Nephron progenitor cell (in vitro differentiated cells): ENCODE measurements around the gene POLR1C.
A peak's percentile ranks its signal among the peaks of the same experiment; 100 is the strongest.
"Not testable (repeated sequence)": the region's sequence is repeated elsewhere in the genome, so short reads cannot be mapped to it uniquely, and the experiment has no call there.

Experiments
- DNase-seq: peaks from one replicate; pipeline ENCODE4 v3.0.0; 2021
- H3K27ac Mint-ChIP-seq: 2 replicates; pipeline ENCODE4 v1.8.0; 2021; ENCODE audit warnings: mild to moderate bottlenecking, moderate library complexity, mixed read lengths
- H3K27me3 Mint-ChIP-seq: 2 replicates; pipeline ENCODE4 v1.8.0; 2021; ENCODE audit warnings: mild to moderate bottlenecking, low read depth, mixed read lengths; ENCODE audit not compliant: poor library complexity
- H3K36me3 Mint-ChIP-seq: 2 replicates; pipeline ENCODE4 v1.8.0; 2021; ENCODE audit warnings: low read depth, mixed read lengths
- H3K4me1 Mint-ChIP-seq: 2 replicates; pipeline ENCODE4 v1.8.0; 2021; ENCODE audit warnings: mixed read lengths
- H3K4me3 Mint-ChIP-seq: 2 replicates; pipeline ENCODE4 v1.8.0; 2021; ENCODE audit warnings: mild to moderate bottlenecking, moderate library complexity, mixed read lengths
- H3K9me3 Mint-ChIP-seq: 2 replicates; pipeline ENCODE4 v1.8.0; 2021; ENCODE audit warnings: mild to moderate bottlenecking, moderate library complexity, mixed read lengths
- CTCF ChIP-seq: fragments of 200-600 bp; sonication (generic); IDR thresholded peaks from 2 replicates; pipeline ENCODE4 v1.5.0; 2021; ENCODE audit warnings: antibody characterized with exemption

The POLR1C gene

GRCh38 chr6:43541774-43542471 lies 25.0 kb downstream of the POLR1C start:
- Mint-ChIP-seq H3K27ac (peak overlapping the region; percentile 2), H3K36me3 (peaks cover 77% of the 10 kb centered on the region), H3K27me3 (no peaks in the 10 kb centered on the region), H3K4me3 (no peak overlapping the region), H3K9me3 (no peaks in the 10 kb centered on the region), H3K4me1 (peaks cover 7% of the 10 kb centered on the region)
- DNase-seq, result no peak
- no peak for TF ChIP-seq CTCF

DNA sequence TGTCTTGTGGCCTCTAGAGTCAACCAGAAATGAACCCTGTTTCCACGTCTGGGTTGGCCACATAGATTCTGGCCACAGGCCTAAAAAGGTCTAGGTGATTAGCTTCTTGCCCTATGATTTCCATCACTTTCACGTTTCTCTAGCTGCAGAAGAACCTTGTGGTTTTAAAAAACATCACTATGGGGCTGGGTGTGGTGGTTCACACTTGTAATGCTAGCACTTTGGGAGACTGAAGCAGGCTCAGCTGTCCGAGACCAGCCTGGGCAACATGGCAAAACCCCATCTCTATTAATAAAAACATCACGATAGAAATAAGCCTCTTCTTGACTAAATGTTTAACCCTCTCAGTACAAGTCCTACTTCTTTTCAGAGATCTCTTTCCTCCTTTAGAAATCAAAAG lies 27.6 kb downstream of the POLR1C start:
- Mint-ChIP-seq H3K27ac (no peak overlapping the region), H3K4me1 (peaks cover 7% of the 10 kb centered on the region), H3K27me3 (no peaks in the 10 kb centered on the region), H3K4me3 (no peak overlapping the region), H3K9me3 (no peaks in the 10 kb centered on the region), H3K36me3 (peaks cover 70% of the 10 kb centered on the region)
- DNase-seq, result no peak
- no peak for TF ChIP-seq CTCF

- no peak for TF ChIP-seq CTCF
- Mint-ChIP-seq H3K4me1 (no peaks in the 10 kb centered on the region), H3K27me3 (no peaks in the 10 kb centered on the region), H3K9me3 (no peaks in the 10 kb centered on the region), H3K36me3 (peaks cover 72% of the 10 kb centered on the region), H3K27ac (peak overlapping the region; percentile 77), H3K4me3 (no peak overlapping the region)
- DNase-seq, result no peak
Measured at GRCh38 chr6:43547222-43547621, 30.3 kb downstream of the POLR1C start.

DNA sequence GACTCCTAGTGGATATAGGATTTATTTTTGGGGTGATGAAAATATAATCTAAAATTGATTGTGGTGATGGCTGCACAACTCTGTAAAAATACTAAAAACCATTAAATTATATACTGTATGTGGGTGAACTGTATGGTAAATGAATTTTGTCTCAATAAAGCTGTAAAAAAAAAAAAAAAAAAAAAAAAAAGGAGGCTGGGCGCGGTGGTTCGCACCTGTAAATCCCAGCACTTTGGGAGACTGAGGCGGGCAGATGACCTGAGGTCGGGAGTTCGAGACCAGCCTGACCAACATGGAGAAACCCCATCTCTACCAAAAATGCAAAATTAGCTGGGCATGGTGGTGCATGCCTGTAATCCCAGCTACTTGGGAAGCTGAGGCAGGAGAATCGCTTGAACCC lies 40.7 kb downstream of the POLR1C start:
- peaks cover 83% of the 10 kb centered on the region for H3K36me3 Mint-ChIP-seq
- H3K4me3 Mint-ChIP-seq, H3K27me3 Mint-ChIP-seq, H3K27ac Mint-ChIP-seq, DNase-seq, H3K4me1 Mint-ChIP-seq, H3K9me3 Mint-ChIP-seq: not testable (repeated sequence)

DNA sequence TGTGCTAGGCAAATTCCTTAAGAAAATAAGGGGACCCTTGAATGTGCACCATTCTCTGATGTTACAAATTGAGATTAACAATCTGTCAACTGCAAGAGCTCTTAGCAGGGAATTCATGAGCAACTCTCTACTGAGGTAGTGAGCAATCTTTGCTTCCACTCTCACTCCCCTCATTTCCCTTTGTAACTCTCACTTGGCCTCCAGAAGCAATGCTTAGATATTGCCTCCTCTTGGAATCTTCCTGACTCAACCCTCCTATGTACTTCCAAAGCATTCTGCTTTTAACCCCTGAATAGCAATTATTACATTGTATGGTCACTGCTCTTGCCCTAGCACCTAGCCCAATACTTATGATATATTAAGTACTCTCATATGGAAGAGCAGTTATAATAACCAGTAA lies 42.4 kb downstream of the POLR1C start:
- H3K36me3 Mint-ChIP-seq, result peaks cover 78% of the 10 kb centered on the region
- H3K9me3 Mint-ChIP-seq, result no peaks in the 10 kb centered on the region
- H3K27ac Mint-ChIP-seq, result no peak overlapping the region
- H3K4me3 Mint-ChIP-seq, result no peak overlapping the region
- DNase-seq, result no peak
- TF ChIP-seq CTCF, result no peak
- H3K27me3 Mint-ChIP-seq, result peaks cover 3% of the 10 kb centered on the region
- no peaks in the 10 kb centered on the region for H3K4me1 Mint-ChIP-seq

DNA sequence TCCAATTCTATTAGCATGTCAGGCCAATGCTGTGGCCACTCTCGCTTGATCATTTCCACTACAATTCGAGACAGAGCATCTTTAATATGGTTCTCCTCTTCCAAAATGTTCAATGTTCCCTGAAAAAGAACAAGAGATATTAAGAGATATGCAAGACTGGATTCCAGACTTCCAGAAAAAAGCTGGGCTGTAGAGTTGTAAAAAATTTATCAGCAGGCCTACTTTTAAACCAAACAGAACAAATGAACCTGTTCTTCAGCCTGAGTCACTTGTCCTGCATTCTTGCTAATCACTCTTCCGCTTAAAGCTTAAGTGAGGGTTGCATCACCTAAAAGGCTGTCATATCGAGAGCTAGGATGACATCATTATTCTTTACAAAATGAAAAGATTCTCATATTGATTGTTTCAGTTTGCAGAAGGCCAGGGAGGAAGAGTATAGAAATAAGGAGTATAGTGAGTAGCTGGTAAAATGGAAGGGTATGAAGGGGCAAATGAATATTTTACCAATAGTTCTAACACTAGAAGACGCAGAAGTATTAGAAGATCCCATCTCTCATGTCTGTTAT lies 54.1 kb downstream of the POLR1C start:
- peaks cover 13% of the 10 kb centered on the region for H3K4me1 Mint-ChIP-seq
- no peak overlapping the region for H3K4me3 Mint-ChIP-seq
- TF ChIP-seq CTCF, result no peak
- no peak overlapping the region for H3K27ac Mint-ChIP-seq
- no peaks in the 10 kb centered on the region for H3K27me3 Mint-ChIP-seq
- no peaks in the 10 kb centered on the region for H3K9me3 Mint-ChIP-seq
- no peak for DNase-seq
- H3K36me3 Mint-ChIP-seq, result peaks cover 47% of the 10 kb centered on the region
